SK-N-SH (cell line): ENCODE data around the gene PRKG1. TPM values are rescaled to one million over a fixed set of nuclear protein-coding genes. Genes with fewer than 3 reads are reported as not detected.

Experiments
- CTCF ChIA-PET: fragments of 300-600, 350-600 bp; formaldehyde crosslinking; extraction: SDS; loops from one replicate; lab custom pipeline; 2021; lab: Yijun Ruan, JAX
- POLR2A ChIA-PET: fragments of 350-600 bp; sonication (Branson Sonifier 250); formaldehyde crosslinking; extraction: SDS; loops from one replicate; lab custom pipeline; 2020; ENCODE audit warnings: antibody characterized with exemption, inconsistent platforms; lab: Yijun Ruan, JAX
- DNase-seq: peaks from one replicate; pipeline ENCODE4 v3.0.0; 2012
- H2AFZ ChIP-seq: fragments of 200-600 bp; sonication (generic); 2 replicates; pipeline ENCODE4 v1.8.1; 2016; ENCODE audit warnings: antibody characterized with exemption, mild to moderate bottlenecking, low read depth
- H3F3A ChIP-seq: fragments of 200-600 bp; sonication (generic); replicated peaks from 2 replicates; pipeline ENCODE3; 2016; ENCODE audit warnings: antibody characterized with exemption, mild to moderate bottlenecking; ENCODE audit not compliant: insufficient read depth
- H3K27ac ChIP-seq, 2 experiments: fragments of 200-500 bp in 1 of 2; fragments of 200-600 bp in 1 of 2; sonication (Bioruptor generic) in 1 of 2; sonication (generic), shearing (Covaris generic) in 1 of 2; 2 replicates each; pipeline versions ENCODE4 v1.5.1 to v1.6.1; 2014 to 2016; ENCODE audit warnings: low read depth in 2 of 2, inconsistent platforms in 1 of 2, low read length in 1 of 2, mild to moderate bottlenecking in 1 of 2, mixed read lengths in 1 of 2
- H3K27me3 ChIP-seq: fragments of 200-600 bp; sonication (generic), shearing (Covaris generic); 2 replicates; pipeline ENCODE4 v1.6.1; 2016; ENCODE audit warnings: mixed run types; ENCODE audit not compliant: insufficient read depth
- H3K36me3 ChIP-seq, 2 experiments: fragments of 200-500 bp in 1 of 2; fragments of 200-600 bp in 1 of 2; sonication (Bioruptor generic) in 1 of 2; sonication (generic) in 1 of 2; replicated peaks in 1 of 2; 2 replicates each; pipeline versions ENCODE3 to v1.5.1; 2014 to 2016; ENCODE audit warnings: low read length in 1 of 2, mild to moderate bottlenecking in 1 of 2; ENCODE audit not compliant: insufficient read depth in 2 of 2, control insufficient read depth in 1 of 2
- H3K4me1 ChIP-seq, 2 experiments: fragments of 200-500 bp in 1 of 2; fragments of 200-600 bp in 1 of 2; sonication (Bioruptor generic) in 1 of 2; sonication (generic), shearing (Covaris generic) in 1 of 2; 2 replicates each; pipeline versions ENCODE4 v1.5.1 to v1.6.1; 2014 to 2016; ENCODE audit warnings: low read depth in 1 of 2, low read length in 1 of 2, mixed run types in 1 of 2; ENCODE audit not compliant: insufficient read depth in 2 of 2, control insufficient read depth in 1 of 2
- H3K4me2 ChIP-seq: fragments of 200-600 bp; sonication (generic), shearing (Covaris generic); 2 replicates; pipeline ENCODE4 v1.6.1; 2017; ENCODE audit warnings: mixed run types
- H3K4me3 ChIP-seq, 2 experiments: fragments of 200-500 bp in 1 of 2; fragments of 200-600 bp in 1 of 2; sonication (Bioruptor generic) in 1 of 2; sonication (generic), shearing (Covaris generic) in 1 of 2; 2 replicates each; pipeline versions ENCODE4 v1.5.1 to v1.8.1; 2014 to 2016; ENCODE audit warnings: low read depth in 2 of 2, inconsistent platforms in 1 of 2, low read length in 1 of 2, mild to moderate bottlenecking in 1 of 2, mixed read lengths in 1 of 2, moderate library complexity in 1 of 2
- H3K79me2 ChIP-seq: fragments of 200-600 bp; sonication (generic); 2 replicates; pipeline ENCODE4 v1.8.1; 2017; ENCODE audit warnings: mild to moderate bottlenecking; ENCODE audit not compliant: insufficient read depth
- H3K9ac ChIP-seq: fragments of 200-600 bp; sonication (generic); 2 replicates; pipeline ENCODE4 v1.6.1; 2017; ENCODE audit warnings: mixed run types
- H3K9me2 ChIP-seq: fragments of 200-600 bp; sonication (generic); 2 replicates; pipeline ENCODE4 v1.6.1; 2017; ENCODE audit warnings: mixed run types
- H3K9me3 ChIP-seq: fragments of 200-600 bp; sonication (generic); 2 replicates; pipeline ENCODE4 v1.6.1; 2017; ENCODE audit warnings: mixed run types, mild to moderate bottlenecking, moderate library complexity
- H4K20me1 ChIP-seq: fragments of 200-600 bp; sonication (generic); 2 replicates; pipeline ENCODE4 v1.6.1; 2017; ENCODE audit warnings: mild to moderate bottlenecking, mixed run types; ENCODE audit not compliant: insufficient read depth
- CHD2 ChIP-seq: fragments of 150-350 bp; IDR thresholded peaks from 2 replicates; pipeline ENCODE4 v1.6.1; 2018; ENCODE audit warnings: low read length; ENCODE audit not compliant: partially characterized antibody
- EP300 ChIP-seq, 2 experiments: IDR thresholded peaks; 2 replicates each; pipeline versions ENCODE4 v1.4.0 to v1.6.1; 2012; ENCODE audit warnings: borderline replicate concordance in 1 of 2, low read depth in 1 of 2, low read length in 1 of 2
- EZH2phosphoT487 ChIP-seq: fragments of 200-600 bp; sonication (generic); IDR thresholded peaks from 2 replicates; pipeline ENCODE4 v1.6.1; 2017; ENCODE audit warnings: low read depth, mixed run types, mild to moderate bottlenecking, antibody characterized with exemption, moderate library complexity, borderline replicate concordance
- FOSL2 ChIP-seq: IDR thresholded peaks from 2 replicates; pipeline ENCODE4 v1.4.0; 2012; ENCODE audit warnings: low read depth, mild to moderate bottlenecking, moderate library complexity, borderline replicate concordance
- FOXJ3 ChIP-seq: sonication (generic); formaldehyde crosslinking; IDR thresholded peaks from 2 replicates; pipeline ENCODE4 v1.5.1; 2020; ENCODE audit warnings: mild to moderate bottlenecking, missing genetic modification reagents
- JUND ChIP-seq: IDR thresholded peaks from 2 replicates; pipeline ENCODE4 v1.4.0; 2012
- MXI1 ChIP-seq: IDR thresholded peaks from 2 replicates; pipeline ENCODE4 v1.6.1; 2012; ENCODE audit warnings: mild to moderate bottlenecking, low read depth, low read length, improper control_type of control experiment
- NFIC ChIP-seq: IDR thresholded peaks from 2 replicates; pipeline ENCODE4 v1.4.0; 2012; ENCODE audit warnings: borderline replicate concordance
- POLR2AphosphoS5 ChIP-seq: IDR thresholded peaks from 2 replicates; pipeline ENCODE4 v1.6.1; 2012; ENCODE audit warnings: low read depth, low read length
- RCOR1 ChIP-seq: fragments of 150-350 bp; IDR thresholded peaks from 2 replicates; pipeline ENCODE4 v1.6.1; 2017; ENCODE audit warnings: antibody characterized with exemption, low read length
- RFX5 ChIP-seq: IDR thresholded peaks from 2 replicates; pipeline ENCODE4 v1.6.1; 2012; ENCODE audit warnings: mild to moderate bottlenecking, improper control_type of control experiment, low read length
- SIN3A ChIP-seq: IDR thresholded peaks from 2 replicates; pipeline ENCODE4 v1.6.1; 2012; ENCODE audit warnings: low read depth, mild to moderate bottlenecking, low read length, moderate library complexity, borderline replicate concordance
- SMC3 ChIP-seq: IDR thresholded peaks from 2 replicates; pipeline ENCODE4 v1.6.1; 2012; ENCODE audit warnings: low read depth, low read length, improper control_type of control experiment
- TCF12 ChIP-seq: IDR thresholded peaks from 2 replicates; pipeline ENCODE4 v1.4.0; 2012
- TEAD4 ChIP-seq: IDR thresholded peaks from 2 replicates; pipeline ENCODE4 v1.4.0; 2012; ENCODE audit warnings: mild to moderate bottlenecking, borderline replicate concordance; ENCODE audit not compliant: insufficient read depth
- WGBS: methylation state at CpG from one replicate; pipeline ENCODE4 v1.1.6; 2017; ENCODE audit warnings: low lambda C conversion rate; 5-methylcytosine and 5-hydroxymethylcytosine counted together
- polyA plus RNA-seq, 3 experiments: library from polyadenylated mRNA; depleted of rRNA; stranded (reverse); fragments of >200 nt; gene quantifications; 2 replicates each; pipeline ENCODE4 v1.2.3, GENCODE V29; 2012
- TF ChIP-seq, protein P1 (sequence below): IDR thresholded peaks from 2 replicates; pipeline ENCODE4 v1.4.0; 2012; ENCODE audit warnings: low read depth
- TF ChIP-seq, protein P2 (sequence below): fragments of 200-600 bp; sonication (generic); IDR thresholded peaks from 2 replicates; pipeline ENCODE4 v1.6.1; 2017; ENCODE audit warnings: antibody characterized with exemption, mild to moderate bottlenecking, moderate library complexity
- TF ChIP-seq, protein P3 (sequence below): IDR thresholded peaks from 2 replicates; pipeline ENCODE4 v1.4.0; 2012; ENCODE audit warnings: low read depth, borderline replicate concordance
- TF ChIP-seq, protein P4 (sequence below): IDR thresholded peaks from 2 replicates; pipeline ENCODE4; 2012

PRKG1 gene
- polyA plus RNA-seq, 1 of the 3 experiments (the other 2 are of a cell fraction), result 4.1 TPM

DNA sequence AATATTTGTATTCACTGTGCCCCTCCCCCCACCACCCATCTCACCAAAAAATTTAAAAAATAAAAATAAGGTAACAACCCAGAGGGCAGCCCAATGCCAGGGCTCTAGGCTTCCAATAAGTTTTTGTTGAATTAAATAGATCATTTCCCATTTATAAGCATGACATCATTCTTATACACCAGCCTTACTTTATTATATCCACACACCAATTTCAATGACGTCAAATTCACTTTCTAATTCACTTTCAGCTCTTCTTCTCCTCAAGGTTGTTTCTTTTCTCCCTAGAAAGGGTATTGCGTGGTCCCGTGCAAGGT lies 1238.6 kb downstream of the PRKG1 start:
- Histone ChIP-seq H3K9me2 (no peaks in the 10 kb centered on the region), H3K9me3 (no peaks in the 10 kb centered on the region), H4K20me1 (no peaks in the 10 kb centered on the region), H3K36me3 (peaks cover 12 to 19% of the 10 kb centered on the region in 2 experiments), H3F3A (peaks cover 33% of the 10 kb centered on the region), H2AFZ (peak overlapping the region; percentile 81), H3K4me1 (peaks cover 0 to 14% of the 10 kb centered on the region in 2 experiments; a peak in 2 of 4 replicates), H3K27ac (peak overlapping the region; percentile 73 to 95), H3K27me3 (no peaks in the 10 kb centered on the region), H3K9ac (peak overlapping the region; percentile 89), H3K79me2 (peaks cover 48% of the 10 kb centered on the region), H3K4me2 (peak overlapping the region; percentile 78), H3K4me3 (peak overlapping the region; percentile 95 to 99)
- no peak for TF ChIP-seq SIN3A
- no peak for TF ChIP-seq POLR2AphosphoS5
- TF ChIP-seq, protein P1, sequence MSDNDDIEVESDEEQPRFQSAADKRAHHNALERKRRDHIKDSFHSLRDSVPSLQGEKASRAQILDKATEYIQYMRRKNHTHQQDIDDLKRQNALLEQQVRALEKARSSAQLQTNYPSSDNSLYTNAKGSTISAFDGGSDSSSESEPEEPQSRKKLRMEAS, result no peak
- no peak for TF ChIP-seq EP300 (IDR thresholded peaks at IDR 0.05; ENCODE audit: borderline replicate concordance in 1 of 2, low read depth in 1 of 2, low read length in 1 of 2)
- no peak; the same call in 1 of the 2 replicates for TF ChIP-seq MXI1
- TF ChIP-seq, protein P2, sequence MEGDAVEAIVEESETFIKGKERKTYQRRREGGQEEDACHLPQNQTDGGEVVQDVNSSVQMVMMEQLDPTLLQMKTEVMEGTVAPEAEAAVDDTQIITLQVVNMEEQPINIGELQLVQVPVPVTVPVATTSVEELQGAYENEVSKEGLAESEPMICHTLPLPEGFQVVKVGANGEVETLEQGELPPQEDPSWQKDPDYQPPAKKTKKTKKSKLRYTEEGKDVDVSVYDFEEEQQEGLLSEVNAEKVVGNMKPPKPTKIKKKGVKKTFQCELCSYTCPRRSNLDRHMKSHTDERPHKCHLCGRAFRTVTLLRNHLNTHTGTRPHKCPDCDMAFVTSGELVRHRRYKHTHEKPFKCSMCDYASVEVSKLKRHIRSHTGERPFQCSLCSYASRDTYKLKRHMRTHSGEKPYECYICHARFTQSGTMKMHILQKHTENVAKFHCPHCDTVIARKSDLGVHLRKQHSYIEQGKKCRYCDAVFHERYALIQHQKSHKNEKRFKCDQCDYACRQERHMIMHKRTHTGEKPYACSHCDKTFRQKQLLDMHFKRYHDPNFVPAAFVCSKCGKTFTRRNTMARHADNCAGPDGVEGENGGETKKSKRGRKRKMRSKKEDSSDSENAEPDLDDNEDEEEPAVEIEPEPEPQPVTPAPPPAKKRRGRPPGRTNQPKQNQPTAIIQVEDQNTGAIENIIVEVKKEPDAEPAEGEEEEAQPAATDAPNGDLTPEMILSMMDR, result no peak
- TF ChIP-seq JUND, result no peak
- TF ChIP-seq TCF12, result no peak
- TF ChIP-seq, protein P3, sequence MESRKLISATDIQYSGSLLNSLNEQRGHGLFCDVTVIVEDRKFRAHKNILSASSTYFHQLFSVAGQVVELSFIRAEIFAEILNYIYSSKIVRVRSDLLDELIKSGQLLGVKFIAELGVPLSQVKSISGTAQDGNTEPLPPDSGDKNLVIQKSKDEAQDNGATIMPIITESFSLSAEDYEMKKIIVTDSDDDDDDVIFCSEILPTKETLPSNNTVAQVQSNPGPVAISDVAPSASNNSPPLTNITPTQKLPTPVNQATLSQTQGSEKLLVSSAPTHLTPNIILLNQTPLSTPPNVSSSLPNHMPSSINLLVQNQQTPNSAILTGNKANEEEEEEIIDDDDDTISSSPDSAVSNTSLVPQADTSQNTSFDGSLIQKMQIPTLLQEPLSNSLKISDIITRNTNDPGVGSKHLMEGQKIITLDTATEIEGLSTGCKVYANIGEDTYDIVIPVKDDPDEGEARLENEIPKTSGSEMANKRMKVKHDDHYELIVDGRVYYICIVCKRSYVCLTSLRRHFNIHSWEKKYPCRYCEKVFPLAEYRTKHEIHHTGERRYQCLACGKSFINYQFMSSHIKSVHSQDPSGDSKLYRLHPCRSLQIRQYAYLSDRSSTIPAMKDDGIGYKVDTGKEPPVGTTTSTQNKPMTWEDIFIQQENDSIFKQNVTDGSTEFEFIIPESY, result no peak
- no peak for TF ChIP-seq FOSL2
- no peak for TF ChIP-seq FOXJ3 (CRISPR knock-in tag)
- TF ChIP-seq RCOR1, result no peak
- no peak for TF ChIP-seq NFIC
- no peak for TF ChIP-seq EZH2phosphoT487
- TF ChIP-seq, protein P4, sequence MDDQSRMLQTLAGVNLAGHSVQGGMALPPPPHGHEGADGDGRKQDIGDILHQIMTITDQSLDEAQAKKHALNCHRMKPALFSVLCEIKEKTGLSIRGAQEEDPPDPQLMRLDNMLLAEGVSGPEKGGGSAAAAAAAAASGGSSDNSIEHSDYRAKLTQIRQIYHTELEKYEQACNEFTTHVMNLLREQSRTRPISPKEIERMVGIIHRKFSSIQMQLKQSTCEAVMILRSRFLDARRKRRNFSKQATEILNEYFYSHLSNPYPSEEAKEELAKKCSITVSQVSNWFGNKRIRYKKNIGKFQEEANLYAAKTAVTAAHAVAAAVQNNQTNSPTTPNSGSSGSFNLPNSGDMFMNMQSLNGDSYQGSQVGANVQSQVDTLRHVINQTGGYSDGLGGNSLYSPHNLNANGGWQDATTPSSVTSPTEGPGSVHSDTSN, result no peak
- TF ChIP-seq TEAD4, result no peak
- no peak for TF ChIP-seq RFX5
- TF ChIP-seq SMC3, result no peak
- TF ChIP-seq CHD2, result no peak
- ChIA-PET POLR2A (no interaction called here), CTCF (interaction anchor here (1.0 to 12.8 kb wide), 9 partner anchors 24 to 467 kb away, joined by 3 to 185 read pairs (median 10); no protein-coding TSS in a partner anchor)
- DNase-seq, result no peak
- WGBS, result 3% methylated on average over 3 of the region's 3 CpGs
